GM19467 (cell line): ENCODE data around the gene RBL1.
"Not testable (repeated sequence)": the region's sequence is repeated elsewhere in the genome, so short reads cannot be mapped to it uniquely, and the experiment has no call there.

Experiments used
- ATAC-seq: cut with Tn5 transposase; IDR thresholded peaks from one replicate; pipeline ENCODE4 v1.9.1; 2021; ENCODE audit warnings: mild to moderate bottlenecking, moderate library complexity; ENCODE audit not compliant: unreplicated experiment

The RBL1 gene

DNA sequence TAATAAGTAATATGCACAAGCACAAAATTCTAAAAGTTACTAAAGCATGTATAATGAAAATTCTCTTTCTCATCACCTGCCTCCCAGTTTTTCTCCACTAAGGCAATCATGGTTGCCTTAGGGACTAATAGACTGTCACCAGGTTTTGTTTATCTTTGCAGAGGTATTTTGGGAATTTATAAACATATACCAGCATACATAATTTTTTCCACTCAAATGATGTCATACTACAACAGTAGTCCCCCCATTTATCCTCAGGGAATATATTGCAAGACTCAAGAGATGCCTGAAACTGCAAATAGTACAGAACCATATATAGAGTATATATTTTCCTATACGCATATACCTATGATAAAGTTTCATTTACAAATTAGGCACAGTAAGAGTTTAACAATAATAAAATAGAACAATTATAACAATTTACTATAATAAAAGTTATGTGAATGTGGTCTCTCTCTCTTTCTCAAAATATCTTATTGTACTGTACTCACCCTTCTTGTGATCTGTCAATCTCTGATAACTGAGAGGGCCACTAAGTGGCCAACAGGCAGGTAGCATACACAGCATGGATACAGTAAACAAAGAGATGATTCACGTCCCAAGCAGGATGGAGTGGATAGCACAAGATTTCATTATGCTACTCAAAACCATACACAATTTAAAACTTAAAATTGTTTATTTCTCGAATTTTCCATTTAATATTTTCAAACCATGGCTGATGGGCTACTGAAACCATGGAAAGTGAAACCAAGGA lies 19.7 kb downstream of the RBL1 start:
- ATAC-seq: no peak

DNA sequence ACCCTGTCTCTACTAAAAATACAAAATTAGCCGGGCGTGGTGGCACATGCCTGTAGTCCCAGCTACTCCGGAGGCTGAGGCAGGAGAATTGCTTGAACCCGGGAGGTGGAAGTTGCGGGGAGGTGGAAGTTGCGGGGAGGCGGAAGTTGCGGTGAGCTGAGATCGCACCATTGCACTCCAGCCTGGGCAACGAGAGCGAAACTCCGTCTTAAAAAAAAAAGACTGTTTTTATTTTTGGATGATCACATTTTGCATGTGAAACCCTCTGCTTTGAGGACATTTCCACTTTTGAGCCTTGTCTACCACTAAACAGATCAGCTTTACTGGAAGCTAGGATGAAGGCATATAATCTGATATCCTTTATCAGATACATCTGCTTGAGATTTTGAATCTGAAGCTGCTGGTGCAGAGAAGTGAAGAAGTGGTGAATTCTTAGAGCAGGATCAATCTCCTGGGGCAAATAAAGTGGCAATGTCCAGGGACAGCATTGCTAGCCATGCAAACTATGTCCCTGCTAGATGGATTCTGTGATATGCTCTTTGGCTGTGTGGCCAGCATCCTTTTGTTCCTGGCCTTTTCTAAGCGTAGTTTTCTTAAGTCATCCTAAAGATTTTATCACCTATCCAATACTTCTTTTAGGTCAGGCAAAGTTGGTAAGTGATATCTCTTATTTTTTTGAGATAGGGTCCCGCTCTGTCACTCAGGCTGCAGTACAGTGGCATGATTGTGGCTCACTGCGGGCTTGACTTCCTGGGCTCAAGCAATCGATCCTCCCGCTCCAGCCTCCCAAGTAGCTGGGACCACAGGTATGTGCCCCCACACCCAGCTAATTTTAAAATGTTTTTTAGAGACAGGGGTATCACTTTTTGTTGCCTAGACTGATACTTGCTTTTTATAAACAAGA lies 23.3 kb downstream of the RBL1 start:
- no peak for ATAC-seq

DNA sequence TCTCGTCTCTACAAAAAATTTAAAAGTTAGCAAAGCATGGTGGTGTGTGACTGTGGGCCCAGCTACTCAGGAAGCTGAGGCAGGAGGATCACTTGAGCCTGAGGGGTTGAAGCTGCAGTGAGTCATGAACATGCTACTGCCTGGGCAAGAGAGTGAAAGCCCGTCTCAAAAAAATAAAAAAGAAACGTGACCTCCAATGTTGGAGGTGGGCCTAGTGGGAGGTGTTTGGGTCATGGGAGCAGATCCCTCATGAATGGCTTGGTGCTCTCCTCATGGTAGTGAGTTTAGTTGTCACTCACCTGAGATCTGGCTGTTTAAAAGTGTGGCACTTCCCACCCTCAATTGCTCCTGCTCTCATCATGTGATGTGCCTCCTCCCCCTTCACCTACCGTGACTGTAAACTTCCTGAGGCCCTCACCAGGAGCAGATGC lies 24.3 kb downstream of the RBL1 start:
- ATAC-seq: no peak

DNA sequence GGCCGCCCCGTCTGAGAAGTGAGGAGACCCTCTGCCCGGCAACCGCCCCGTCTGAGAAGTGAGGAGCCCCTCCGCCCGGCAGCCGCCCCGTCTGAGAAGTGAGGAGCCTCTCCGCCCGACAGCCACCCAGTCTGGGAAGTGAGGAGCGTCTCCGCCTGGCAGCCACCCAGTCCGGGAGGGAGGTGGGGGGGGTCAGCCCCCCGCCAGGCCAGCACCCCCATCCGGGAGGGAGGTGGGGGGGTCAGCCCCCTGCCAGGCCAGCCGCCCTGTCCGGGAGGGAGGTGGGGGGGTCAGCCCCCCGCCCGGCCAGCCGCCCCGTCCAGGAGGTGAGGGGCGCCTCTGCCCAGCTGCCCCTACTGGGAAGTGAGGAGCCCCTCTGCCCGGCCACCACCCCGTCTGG lies 26.2 kb downstream of the RBL1 start:
- ATAC-seq: not testable (repeated sequence)

DNA sequence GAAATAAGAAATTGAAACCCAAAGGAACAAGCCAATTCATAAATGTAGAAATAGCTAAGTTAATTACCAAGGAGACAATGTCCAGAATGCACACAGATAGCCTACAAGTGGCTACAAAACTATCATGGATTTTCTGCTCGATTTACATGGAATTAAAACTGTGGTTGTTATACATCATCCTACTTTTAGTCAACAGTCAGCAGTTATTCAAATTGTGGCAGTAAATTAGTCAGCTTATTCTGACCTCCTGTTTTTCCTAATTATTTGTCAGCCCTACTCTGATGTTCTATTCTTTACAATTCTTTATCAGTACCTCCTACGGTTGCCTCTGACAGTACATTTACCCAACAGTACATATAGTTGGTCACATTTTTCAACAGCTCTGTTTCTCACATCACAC lies 29.6 kb downstream of the RBL1 start:
- ATAC-seq: no peak

DNA sequence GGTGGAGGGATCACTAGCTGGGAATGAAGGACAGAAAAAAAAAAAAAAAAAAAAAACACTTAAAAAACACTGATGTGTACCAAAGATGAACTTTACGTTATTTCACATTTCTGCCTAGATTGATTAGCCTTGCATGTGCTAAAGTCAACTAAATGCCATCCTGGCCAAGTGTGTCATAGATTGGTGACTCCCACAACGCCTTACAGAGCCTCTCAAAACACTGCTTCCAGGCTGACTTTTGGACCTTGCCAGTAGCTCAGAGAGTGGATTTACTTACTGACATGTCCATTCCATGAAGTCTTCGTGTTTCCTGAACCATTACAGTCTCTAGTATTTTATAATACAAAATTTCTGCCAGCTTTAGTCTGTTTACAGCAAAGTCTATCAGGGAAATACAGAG lies 40.5 kb downstream of the RBL1 start:
- no peak for ATAC-seq

DNA sequence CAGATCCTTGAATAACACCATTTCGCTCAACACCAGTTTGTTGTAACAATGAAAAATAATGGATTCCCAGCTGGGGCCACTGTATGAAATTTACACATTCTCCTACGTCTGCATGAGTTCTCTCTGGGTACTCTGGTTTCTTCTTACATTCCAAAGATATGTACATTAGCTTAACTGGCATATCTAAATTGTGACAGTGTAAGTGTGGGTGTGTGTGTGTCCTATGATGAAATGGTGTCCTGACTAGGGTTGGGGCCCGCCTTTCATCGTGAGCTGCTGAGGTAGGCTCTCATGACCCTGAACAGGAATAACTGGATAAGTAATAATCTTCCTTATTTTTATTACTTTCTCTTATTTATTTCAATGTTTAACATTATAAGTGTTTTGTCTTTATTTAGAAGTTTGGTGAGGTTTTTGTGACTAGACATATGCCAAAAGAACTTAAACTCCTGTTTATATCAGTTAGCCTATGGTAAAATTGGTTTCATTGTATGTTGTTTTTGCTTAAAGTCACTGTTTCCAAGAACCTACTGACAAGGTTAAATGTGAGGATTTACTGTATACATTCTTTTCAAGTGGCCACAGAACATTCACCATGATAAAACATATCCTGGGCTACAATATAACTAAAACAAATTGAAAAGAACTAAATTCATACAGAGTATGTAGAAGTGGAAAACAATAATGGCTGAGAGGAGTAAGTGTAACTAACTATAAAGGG lies 42.4 kb downstream of the RBL1 start:
- ATAC-seq: no peak

DNA sequence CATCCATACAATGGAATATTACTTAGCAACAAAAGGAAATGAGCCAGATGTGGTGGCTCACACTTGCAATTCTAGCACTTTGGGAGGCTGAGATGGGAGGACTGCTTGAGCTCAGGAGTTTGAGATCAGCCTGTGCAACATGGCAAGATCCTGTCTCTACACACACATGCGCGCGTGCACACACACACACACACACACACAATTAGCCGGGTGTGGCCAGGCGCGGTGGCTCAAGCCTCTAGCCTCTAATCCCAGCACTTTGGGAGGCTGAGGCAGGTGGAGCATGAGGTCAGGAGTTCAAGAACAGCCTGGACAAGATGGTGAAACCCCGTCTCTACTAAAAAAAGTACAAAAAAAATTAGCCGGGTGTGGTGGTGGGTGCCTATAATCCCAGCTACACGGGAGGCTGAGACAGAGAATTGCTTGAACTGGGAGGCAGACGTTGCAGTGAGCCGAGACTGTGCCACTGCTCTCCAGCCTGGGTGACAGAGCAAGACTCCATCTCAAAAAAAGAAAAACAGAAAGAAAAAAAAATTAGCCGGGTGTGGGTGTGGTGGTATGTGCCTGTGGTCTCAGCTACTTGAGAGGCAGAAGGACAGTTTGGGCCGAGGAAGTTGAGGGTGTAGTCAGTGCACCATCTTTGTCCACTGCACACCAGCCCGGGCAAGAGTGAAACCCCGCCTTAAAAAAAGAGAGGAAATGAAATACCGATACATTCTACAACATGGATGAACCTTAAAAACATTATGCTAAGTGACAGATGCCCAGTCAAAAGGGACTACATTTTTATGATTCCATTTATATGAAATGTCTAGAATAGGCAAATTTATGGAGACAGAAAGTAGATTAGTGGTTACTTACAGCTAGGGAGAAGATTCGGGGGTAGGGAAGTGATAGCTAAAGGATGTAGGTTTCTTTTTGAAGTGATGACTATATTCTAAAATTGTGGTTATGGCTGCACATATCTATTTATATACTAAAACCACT lies 52.5 kb downstream of the RBL1 start:
- ATAC-seq: peak; percentile 42

DNA sequence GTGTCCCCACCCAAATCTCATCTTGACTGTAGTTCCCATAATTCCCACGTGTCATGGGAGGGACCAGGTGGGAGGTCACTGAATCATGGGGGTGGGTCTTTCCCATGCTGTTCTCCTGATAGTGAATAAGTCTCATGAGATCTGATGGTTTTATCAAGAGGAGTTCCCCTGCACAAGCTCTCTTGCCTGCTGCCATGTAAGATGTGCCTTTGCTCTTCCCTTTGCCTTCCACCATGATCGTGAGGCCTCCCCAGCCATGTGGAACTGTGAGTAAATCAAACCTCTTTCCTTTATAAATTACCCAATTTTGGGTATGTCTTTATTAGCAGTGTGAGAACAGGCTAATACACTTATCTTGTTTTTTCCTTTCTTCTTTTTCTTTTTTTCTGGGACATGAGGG lies 56.4 kb downstream of the RBL1 start:
- not testable (repeated sequence) for ATAC-seq

DNA sequence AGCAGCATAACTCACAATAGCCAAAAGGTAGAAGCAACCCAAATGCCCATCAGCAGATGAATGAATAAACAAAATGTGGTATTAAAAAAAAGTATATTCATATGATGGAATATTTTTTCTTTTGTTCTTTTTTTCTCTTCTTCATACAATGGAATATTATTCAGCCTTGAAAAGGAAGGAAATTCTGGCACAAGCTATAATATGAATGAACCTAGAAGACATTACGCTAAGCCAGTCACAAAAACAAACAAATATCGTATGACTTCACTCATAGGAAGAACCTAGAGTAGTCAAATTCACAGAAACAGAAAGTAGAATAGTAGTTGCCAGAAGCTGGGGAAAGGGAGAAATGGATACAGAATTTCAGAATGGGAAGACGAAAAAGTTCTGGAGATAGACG lies 63.7 kb downstream of the RBL1 start:
- ATAC-seq: no peak

DNA sequence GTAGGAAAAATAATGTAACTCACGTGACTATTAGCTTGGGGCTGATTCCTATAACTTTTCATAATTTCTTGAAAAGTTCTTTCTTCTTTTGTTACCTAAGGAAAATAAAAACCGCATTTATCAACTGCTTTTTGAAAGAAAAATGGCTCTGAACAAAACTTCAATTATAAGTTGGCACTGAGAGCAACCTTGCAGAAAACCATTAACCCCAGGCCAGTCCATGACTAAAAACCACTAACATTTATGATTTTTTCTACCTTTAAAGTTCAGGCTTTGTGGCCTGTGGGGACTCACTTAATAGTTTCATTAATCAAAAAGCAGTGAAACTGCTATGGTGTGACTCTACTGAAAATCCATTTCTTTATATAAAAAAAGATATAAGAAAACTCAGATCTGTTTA lies 75.2 kb downstream of the RBL1 start:
- ATAC-seq: no peak

DNA sequence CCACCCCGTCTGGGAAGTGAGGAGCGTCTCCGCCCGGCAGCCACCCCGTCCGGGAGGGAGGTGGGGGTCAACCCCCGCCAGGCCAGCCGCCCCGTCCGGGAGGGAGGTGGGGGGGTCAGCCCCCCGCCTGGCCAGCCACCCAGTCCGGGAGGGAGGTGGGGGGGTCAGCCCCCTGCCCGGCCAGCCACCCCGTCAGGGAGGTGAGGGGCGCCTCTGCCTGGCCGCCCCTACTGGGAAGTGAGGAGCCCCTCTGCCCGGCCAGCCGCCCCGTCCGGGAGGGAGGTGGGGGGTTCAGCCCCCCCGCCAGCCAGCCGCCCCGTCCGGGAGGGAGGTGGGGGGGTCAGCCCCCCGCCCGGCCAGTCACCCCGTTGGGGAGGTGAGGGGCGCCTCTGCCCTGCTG lies 83.2 kb downstream of the RBL1 start:
- ATAC-seq: not testable (repeated sequence)

DNA sequence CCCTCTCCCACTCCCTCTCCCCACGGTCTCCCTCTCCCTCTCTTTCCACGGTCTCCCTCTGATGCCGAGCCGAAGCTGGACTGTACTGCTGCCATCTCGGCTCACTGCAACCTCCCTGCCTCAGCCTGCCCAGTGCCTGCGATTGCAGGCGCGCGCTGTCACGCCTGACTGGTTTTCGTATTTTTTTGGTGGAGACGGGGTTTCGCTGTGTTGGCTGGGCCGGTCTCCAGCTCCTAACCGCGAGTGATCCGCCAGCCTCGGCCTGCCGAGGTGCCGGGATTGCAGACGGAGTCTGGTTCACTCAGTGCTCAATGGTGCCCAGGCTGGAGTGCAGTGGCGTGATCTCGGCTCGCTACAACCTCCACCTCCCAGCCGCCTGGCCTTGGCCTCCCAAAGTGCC lies 83.9 kb downstream of the RBL1 start:
- not testable (repeated sequence) for ATAC-seq

DNA sequence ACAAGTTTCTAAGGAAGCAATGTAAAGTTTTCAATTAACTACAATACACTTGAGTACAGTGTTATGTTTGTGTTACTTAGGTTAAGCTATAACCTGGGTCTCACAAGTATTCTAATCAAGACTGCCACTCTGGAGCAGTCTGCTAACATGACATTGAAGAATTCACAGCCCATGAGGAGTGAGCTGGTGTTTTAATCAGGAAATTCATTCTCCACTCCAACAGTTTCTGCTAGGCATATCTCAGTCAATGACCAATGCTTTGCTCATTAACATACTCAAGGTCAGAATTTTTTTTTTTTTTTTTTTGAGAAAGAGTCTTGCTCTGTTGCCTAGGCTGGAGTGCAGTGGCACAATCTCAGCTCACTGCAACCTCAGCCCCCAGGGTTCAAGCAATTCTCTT lies 84.7 kb downstream of the RBL1 start:
- no peak for ATAC-seq

DNA sequence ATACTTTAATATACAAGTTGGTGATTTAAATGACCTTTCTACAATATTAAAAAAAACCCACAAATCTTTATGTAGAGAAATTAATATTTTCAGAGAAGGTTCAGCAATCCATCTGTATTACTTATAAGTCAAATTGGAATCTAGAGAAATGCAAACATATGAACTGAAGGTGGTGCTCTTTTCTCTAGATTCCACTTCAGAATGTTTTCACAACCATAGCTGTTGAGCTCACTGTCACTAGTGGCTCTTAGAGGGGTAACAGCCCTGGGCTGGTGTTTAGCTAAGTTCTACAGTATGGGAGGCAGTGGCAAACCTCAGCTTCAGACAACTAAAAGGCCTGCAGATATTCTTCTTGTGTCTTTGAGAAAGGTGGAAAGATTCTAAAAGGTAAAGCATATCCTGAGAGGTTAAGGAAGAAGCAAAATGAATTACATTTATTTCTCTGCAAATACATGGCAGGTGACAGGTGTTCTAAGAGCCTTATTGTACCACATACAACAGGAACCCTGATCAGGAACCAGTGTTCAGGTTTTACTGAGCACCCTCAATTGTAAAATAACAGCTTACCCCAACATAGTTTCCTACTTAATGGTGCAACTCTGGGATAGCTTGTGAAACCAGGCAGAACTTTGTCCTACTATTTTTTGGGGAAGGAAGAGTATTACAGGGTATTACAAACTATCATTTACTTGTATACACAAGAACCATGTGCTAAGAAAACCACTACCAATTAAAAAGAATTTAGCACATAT lies 87.7 kb downstream of the RBL1 start:
- ATAC-seq: no peak

DNA sequence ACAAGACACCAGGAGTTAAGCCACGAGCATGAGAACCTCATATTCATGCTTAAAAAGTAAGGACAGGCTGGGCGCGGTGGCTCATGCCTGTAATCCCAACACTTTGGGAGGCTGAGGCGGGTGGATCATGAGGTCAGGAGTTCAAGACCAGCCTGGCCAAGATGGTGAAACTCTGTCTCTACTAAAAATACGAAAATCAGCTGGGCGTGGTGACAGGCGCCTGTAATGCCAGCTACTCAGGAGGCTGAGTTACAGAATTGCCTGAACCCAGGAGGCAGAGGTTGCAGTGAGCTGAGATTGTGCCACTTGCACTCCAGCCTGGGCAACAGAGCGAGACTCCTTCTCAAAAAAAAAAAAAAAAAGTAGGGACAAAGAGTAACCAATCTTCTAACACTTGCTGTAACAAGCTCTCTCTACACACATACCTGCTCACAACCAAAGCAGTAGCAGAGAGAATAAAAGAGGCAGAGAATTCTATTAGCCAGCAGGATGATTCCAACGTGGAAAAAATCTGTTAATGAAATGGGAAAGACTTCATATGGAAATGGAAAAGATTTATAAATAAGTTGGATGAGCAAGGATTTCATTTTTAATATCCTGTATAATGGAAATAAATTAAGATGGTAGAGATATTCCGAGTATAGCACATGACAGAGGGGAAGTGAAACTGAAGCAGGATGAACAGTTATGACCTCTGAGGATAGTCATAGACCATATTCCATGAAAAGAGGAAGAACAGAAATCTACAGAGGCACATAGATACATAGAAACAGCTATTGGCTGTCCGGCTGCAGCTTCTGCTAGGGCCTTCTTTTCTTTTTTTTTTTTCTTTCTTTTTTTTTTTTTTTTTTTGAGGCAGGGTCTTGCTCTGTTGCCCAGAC lies 90.5 kb downstream of the RBL1 start:
- not testable (repeated sequence) for ATAC-seq

DNA sequence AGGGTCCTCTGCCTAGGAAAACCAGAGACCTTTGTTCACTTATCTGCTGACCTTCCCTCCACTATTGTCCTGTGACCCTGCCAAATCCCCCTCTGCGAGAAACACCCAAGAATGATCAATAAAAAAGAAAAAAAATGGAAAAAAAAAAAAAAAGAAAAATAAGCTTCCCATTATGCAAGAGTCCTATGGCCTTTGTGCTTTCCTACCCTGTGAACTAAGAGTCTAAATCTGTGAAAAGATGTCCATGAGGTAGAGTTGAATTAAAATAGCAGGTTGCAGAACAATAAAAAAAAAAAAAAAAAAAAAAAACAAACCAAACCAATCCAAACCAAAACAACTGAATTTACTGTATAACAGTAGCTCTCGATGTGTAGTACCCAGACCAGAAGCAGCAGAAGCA lies 94.2 kb downstream of the RBL1 start:
- not testable (repeated sequence) for ATAC-seq

DNA sequence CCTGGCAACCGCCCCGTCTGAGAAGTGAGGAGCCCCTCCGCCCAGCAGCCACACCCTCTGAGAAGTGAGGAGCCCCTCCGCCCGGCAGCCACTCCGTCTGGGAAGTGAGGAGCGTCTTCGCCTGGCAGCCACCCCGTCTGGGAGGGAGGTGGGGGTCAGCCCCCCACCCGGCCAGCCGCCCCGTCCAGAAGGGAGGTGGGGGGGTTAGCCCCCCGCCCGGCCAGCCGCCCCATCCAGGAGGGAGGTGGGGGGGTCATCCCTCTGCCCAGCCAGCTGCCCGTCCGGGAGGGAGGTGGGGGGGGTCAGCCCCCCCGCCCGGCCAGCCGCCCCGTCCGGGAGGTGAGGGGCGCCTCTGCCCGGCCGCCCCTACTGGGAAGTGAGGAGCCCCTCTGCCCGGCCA lies 95.6 kb downstream of the RBL1 start:
- not testable (repeated sequence) for ATAC-seq

DNA sequence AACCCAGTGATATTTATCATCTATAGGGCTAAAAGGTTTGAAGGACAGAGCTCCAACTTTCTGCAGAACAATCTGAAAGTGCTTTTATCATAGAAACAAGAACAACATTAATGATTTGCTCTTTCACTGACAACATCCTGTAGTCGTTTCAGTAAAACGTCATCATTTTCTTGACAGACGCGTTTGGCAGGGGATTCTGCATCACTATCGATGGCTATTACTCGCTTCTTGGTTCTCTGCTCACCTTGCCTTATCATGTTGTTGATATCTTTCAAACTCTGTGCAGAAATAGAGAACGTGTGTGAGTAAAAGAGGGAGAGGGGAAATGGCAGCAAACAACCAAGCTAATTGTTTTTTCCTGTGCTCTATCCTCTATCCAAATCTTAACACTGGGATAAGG lies 97.1 kb downstream of the RBL1 start:
- no peak for ATAC-seq
